ENCODE results near the gene LHFPL3. TPM values are rescaled to one million over a fixed set of nuclear protein-coding genes. Genes with fewer than 3 reads are reported as not detected.

The LHFPL3 gene
- total and polyA plus RNA-seq, 2 of the 13 experiments (the other 11 are each of a cell fraction or from before 2014, with no cell fraction given): not detected

- no peak for TF ChIP-seq TOE1 (CRISPR knock-in tag; IDR thresholded peaks at IDR 0.05)
- TF ChIP-seq ZNF775 (CRISPR knock-in tag; IDR thresholded peaks at IDR 0.05; ENCODE audit: borderline replicate concordance): no peak
- no peak for TF ChIP-seq IKZF1 (IDR thresholded peaks at IDR 0.05)
- TF ChIP-seq TRIM22 (IDR thresholded peaks at IDR 0.05): no peak
- TF ChIP-seq ZNF567 (CRISPR knock-in tag; IDR thresholded peaks at IDR 0.05; ENCODE audit: borderline replicate concordance): no peak
- TF ChIP-seq MEF2D (CRISPR knock-in tag; IDR thresholded peaks at IDR 0.05): no peak
- TF ChIP-seq TFAP4 (IDR thresholded peaks at IDR 0.05; ENCODE audit: borderline replicate concordance, low read depth): no peak
- 0 out of 2 replicates have a peak, but pooled peaks have one; percentile 28 for TF ChIP-seq SP5 (CRISPR knock-in tag; IDR thresholded peaks at IDR 0.05; ENCODE audit: borderline replicate concordance, low read depth)
- no peak for TF ChIP-seq CSRNP1 (CRISPR knock-in tag; IDR thresholded peaks at IDR 0.05)
- no peak for TF ChIP-seq ZFP1 (CRISPR knock-in tag; IDR thresholded peaks at IDR 0.05)
- no peak for TF ChIP-seq NFYB (CRISPR knock-in tag; IDR thresholded peaks at IDR 0.05)
- TF ChIP-seq HMG20A (CRISPR knock-in tag; IDR thresholded peaks at IDR 0.05; ENCODE audit: borderline replicate concordance): no peak
- TF ChIP-seq ZNF530 (CRISPR knock-in tag; IDR thresholded peaks at IDR 0.05; ENCODE audit: low read depth): no peak
- TF ChIP-seq SMAD9 (CRISPR knock-in tag; IDR thresholded peaks at IDR 0.05): no peak
- no peak for TF ChIP-seq POGZ (CRISPR knock-in tag; IDR thresholded peaks at IDR 0.05)
- TF ChIP-seq PHF21A (CRISPR knock-in tag; IDR thresholded peaks at IDR 0.05): no peak
- no peak for TF ChIP-seq ZNF232 (CRISPR knock-in tag; IDR thresholded peaks at IDR 0.05; ENCODE audit: borderline replicate concordance)
- peak; percentile 32; the same call in 1 of the 2 replicates for TF ChIP-seq ZNF652 (CRISPR knock-in tag; IDR thresholded peaks at IDR 0.05; ENCODE audit: borderline replicate concordance, low read depth)
- TF ChIP-seq, protein P1, sequence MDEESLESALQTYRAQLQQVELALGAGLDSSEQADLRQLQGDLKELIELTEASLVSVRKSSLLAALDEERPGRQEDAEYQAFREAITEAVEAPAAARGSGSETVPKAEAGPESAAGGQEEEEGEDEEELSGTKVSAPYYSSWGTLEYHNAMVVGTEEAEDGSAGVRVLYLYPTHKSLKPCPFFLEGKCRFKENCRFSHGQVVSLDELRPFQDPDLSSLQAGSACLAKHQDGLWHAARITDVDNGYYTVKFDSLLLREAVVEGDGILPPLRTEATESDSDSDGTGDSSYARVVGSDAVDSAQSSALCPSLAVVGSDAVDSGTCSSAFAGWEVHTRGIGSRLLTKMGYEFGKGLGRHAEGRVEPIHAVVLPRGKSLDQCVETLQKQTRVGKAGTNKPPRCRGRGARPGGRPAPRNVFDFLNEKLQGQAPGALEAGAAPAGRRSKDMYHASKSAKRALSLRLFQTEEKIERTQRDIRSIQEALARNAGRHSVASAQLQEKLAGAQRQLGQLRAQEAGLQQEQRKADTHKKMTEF (CRISPR knock-in tag; IDR thresholded peaks at IDR 0.05): no peak; the same call in 1 of the 2 replicates
- TF ChIP-seq, protein P2, sequence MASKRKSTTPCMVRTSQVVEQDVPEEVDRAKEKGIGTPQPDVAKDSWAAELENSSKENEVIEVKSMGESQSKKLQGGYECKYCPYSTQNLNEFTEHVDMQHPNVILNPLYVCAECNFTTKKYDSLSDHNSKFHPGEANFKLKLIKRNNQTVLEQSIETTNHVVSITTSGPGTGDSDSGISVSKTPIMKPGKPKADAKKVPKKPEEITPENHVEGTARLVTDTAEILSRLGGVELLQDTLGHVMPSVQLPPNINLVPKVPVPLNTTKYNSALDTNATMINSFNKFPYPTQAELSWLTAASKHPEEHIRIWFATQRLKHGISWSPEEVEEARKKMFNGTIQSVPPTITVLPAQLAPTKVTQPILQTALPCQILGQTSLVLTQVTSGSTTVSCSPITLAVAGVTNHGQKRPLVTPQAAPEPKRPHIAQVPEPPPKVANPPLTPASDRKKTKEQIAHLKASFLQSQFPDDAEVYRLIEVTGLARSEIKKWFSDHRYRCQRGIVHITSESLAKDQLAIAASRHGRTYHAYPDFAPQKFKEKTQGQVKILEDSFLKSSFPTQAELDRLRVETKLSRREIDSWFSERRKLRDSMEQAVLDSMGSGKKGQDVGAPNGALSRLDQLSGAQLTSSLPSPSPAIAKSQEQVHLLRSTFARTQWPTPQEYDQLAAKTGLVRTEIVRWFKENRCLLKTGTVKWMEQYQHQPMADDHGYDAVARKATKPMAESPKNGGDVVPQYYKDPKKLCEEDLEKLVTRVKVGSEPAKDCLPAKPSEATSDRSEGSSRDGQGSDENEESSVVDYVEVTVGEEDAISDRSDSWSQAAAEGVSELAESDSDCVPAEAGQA (IDR thresholded peaks at IDR 0.05; ENCODE audit: low read depth): no peak
- TF ChIP-seq, protein P2 (CRISPR knock-in tag; IDR thresholded peaks at IDR 0.05; ENCODE audit: borderline replicate concordance): no peak
- TF ChIP-seq ZNF180 (CRISPR knock-in tag; IDR thresholded peaks at IDR 0.05; ENCODE audit: borderline replicate concordance, low read depth): no peak
These were observed 594.6 kb downstream of the LHFPL3 start (continued) for GRCh38 chr7:104923010-104923421.
